Measurements from ENCODE around the gene MARVELD3.
"Not testable (repeated sequence)": the region's sequence is repeated elsewhere in the genome, so short reads cannot be mapped to it uniquely, and the experiment has no call there.

The MARVELD3 gene

GRCh38 chr16:71672125-71672524 lies 46.1 kb downstream of the MARVELD3 start:
- DNase-seq (ENCODE audit: low read depth), result no peak

- no peak for DNase-seq (ENCODE audit: low read depth)
Measured at GRCh38 chr16:71672803-71673581, 47.0 kb downstream of the MARVELD3 start.

- DNase-seq (ENCODE audit: low read depth), result no peak
Measured at GRCh38 chr16:71673582-71673973, 47.6 kb downstream of the MARVELD3 start.

GRCh38 chr16:71674229-71674628 lies 48.2 kb downstream of the MARVELD3 start:
- no peak for DNase-seq (ENCODE audit: low read depth)

GRCh38 chr16:71675380-71675779 lies 49.4 kb downstream of the MARVELD3 start:
- no peak for DNase-seq (ENCODE audit: low read depth)

GRCh38 chr16:71676236-71676635 lies 50.3 kb downstream of the MARVELD3 start:
- no peak for DNase-seq (ENCODE audit: low read depth)

- DNase-seq (ENCODE audit: low read depth), result no peak
Measured at GRCh38 chr16:71681360-71681759, 55.4 kb downstream of the MARVELD3 start.

- DNase-seq (ENCODE audit: low read depth), result not testable (repeated sequence)
Measured at GRCh38 chr16:71684280-71684679, 58.3 kb downstream of the MARVELD3 start.

Data from HS-5 (cell line).